Hepatocyte (in vitro differentiated cells): ENCODE data around the gene KCNK3.

ENCODE experiments used
- EZH2 ChIP-seq: fragments of 200-600 bp; sonication (generic); IDR thresholded peaks from 2 replicates; pipeline ENCODE4 v1.6.1; 2016; ENCODE audit warnings: antibody characterized with exemption, mild to moderate bottlenecking, borderline replicate concordance
- EZH2phosphoT487 ChIP-seq: fragments of 200-600 bp; sonication (generic); IDR thresholded peaks from one replicate; pipeline ENCODE4 v1.6.1; 2018; ENCODE audit warnings: antibody characterized with exemption, mild to moderate bottlenecking, low read depth, moderate library complexity; ENCODE audit not compliant: unreplicated experiment, severe bottlenecking
- TF ChIP-seq, protein P1 (sequence below): fragments of 200-600 bp; sonication (generic); IDR thresholded peaks from 2 replicates; pipeline ENCODE4 v1.5.1; 2016; ENCODE audit warnings: antibody characterized with exemption, mild to moderate bottlenecking; ENCODE audit not compliant: poor library complexity

DNA sequence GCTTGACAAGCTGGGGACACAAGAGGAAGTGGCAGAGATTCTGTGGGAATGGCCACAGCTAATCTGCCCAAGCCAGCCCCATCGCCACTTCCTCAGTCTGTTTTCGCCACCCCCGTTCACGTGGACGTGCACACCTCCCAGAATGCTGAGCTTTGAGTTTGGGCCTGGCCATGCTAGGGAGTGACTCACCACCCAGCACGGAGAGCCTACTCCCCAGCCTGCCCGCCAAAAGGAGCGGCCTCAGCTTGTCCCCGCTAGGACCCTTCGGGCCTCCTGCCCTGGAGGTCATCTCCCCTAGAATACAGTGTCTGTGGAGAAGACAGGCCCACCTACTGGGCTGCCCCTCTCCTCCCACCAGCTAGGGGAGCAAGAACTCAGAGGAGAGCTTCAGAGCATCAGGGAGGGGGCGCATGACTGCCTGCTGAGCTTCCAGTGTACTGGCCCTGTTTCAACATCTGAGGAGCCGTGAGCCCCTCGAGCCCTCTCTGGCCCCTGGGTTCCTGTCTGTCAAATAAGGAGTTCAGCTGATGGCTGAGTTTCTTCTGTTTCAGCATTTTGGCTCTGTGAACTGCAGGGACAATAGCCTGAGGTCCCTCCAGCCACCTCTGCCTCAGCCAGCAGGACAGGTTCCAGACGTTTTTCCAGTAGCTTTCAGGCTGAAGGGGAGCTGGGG is 76.7 kb downstream of the KCNK3 start:
- TF ChIP-seq, protein P1, sequence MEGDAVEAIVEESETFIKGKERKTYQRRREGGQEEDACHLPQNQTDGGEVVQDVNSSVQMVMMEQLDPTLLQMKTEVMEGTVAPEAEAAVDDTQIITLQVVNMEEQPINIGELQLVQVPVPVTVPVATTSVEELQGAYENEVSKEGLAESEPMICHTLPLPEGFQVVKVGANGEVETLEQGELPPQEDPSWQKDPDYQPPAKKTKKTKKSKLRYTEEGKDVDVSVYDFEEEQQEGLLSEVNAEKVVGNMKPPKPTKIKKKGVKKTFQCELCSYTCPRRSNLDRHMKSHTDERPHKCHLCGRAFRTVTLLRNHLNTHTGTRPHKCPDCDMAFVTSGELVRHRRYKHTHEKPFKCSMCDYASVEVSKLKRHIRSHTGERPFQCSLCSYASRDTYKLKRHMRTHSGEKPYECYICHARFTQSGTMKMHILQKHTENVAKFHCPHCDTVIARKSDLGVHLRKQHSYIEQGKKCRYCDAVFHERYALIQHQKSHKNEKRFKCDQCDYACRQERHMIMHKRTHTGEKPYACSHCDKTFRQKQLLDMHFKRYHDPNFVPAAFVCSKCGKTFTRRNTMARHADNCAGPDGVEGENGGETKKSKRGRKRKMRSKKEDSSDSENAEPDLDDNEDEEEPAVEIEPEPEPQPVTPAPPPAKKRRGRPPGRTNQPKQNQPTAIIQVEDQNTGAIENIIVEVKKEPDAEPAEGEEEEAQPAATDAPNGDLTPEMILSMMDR = no peak
- TF ChIP-seq EZH2 (no peak), EZH2phosphoT487 (no peak)
